ENCODE results near the gene GBGT1. TPM values are rescaled to one million over a fixed set of nuclear protein-coding genes. Genes with fewer than 3 reads are reported as not detected.
A peak's percentile ranks its signal among the peaks of the same experiment; 100 is the strongest.

The GBGT1 gene
- total RNA-seq, 1 experiment from 2014 or later: 16.5 TPM

- Mint-ChIP-seq H3K27ac (no peak overlapping the region), H3K27me3 (ENCODE audit: low read depth) (peaks cover 40% of the 10 kb centered on the region), H3K4me1 (no peaks in the 10 kb centered on the region), H3K9me3 (no peaks in the 10 kb centered on the region), H3K36me3 (no peaks in the 10 kb centered on the region), H3K4me3 (no peak overlapping the region)
- CTCF ChIA-PET: interaction anchor here (0.6 to 5.4 kb wide), 48 partner anchors 8 to 298 kb away, joined by 3 to 153 read pairs (median 5); partner anchors contain the start of genes ABO, CACFD1, GBGT1 and GFI1B
- TF ChIP-seq SMAD3 (CRISPR knock-in tag; IDR thresholded peaks at IDR 0.05; ENCODE audit: borderline replicate concordance) (no peak), GTF2I (CRISPR knock-in tag; conservative IDR thresholded peaks at IDR 0.05) (no peak), NR1H2 (CRISPR knock-in tag; IDR thresholded peaks at IDR 0.05) (no peak), NFATC4 (CRISPR knock-in tag; IDR thresholded peaks at IDR 0.05) (no peak), ZBTB43 (CRISPR knock-in tag; IDR thresholded peaks at IDR 0.05) (no peak), RELA (CRISPR knock-in tag; IDR thresholded peaks at IDR 0.05; ENCODE audit: borderline replicate concordance) (no peak), SP1 (CRISPR knock-in tag; conservative IDR thresholded peaks at IDR 0.05) (no peak), ZNF512 (CRISPR knock-in tag; IDR thresholded peaks at IDR 0.05; ENCODE audit: borderline replicate concordance) (no peak), ATF1 (CRISPR knock-in tag; IDR thresholded peaks at IDR 0.05) (no peak), MLX (CRISPR knock-in tag; IDR thresholded peaks at IDR 0.05) (no peak), ZNF317 (CRISPR knock-in tag; IDR thresholded peaks at IDR 0.05; ENCODE audit: borderline replicate concordance, low read depth) (no peak), ZNF423 (CRISPR knock-in tag; IDR thresholded peaks at IDR 0.05) (no peak)
- TF ChIP-seq, protein P1, sequence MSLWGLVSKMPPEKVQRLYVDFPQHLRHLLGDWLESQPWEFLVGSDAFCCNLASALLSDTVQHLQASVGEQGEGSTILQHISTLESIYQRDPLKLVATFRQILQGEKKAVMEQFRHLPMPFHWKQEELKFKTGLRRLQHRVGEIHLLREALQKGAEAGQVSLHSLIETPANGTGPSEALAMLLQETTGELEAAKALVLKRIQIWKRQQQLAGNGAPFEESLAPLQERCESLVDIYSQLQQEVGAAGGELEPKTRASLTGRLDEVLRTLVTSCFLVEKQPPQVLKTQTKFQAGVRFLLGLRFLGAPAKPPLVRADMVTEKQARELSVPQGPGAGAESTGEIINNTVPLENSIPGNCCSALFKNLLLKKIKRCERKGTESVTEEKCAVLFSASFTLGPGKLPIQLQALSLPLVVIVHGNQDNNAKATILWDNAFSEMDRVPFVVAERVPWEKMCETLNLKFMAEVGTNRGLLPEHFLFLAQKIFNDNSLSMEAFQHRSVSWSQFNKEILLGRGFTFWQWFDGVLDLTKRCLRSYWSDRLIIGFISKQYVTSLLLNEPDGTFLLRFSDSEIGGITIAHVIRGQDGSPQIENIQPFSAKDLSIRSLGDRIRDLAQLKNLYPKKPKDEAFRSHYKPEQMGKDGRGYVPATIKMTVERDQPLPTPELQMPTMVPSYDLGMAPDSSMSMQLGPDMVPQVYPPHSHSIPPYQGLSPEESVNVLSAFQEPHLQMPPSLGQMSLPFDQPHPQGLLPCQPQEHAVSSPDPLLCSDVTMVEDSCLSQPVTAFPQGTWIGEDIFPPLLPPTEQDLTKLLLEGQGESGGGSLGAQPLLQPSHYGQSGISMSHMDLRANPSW (CRISPR knock-in tag; conservative IDR thresholded peaks at IDR 0.05; ENCODE audit: low read depth): no peak
- TF ChIP-seq, protein P2, sequence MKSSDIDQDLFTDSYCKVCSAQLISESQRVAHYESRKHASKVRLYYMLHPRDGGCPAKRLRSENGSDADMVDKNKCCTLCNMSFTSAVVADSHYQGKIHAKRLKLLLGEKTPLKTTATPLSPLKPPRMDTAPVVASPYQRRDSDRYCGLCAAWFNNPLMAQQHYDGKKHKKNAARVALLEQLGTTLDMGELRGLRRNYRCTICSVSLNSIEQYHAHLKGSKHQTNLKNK (CRISPR knock-in tag; IDR thresholded peaks at IDR 0.05): no peak
- TF ChIP-seq, protein P3, sequence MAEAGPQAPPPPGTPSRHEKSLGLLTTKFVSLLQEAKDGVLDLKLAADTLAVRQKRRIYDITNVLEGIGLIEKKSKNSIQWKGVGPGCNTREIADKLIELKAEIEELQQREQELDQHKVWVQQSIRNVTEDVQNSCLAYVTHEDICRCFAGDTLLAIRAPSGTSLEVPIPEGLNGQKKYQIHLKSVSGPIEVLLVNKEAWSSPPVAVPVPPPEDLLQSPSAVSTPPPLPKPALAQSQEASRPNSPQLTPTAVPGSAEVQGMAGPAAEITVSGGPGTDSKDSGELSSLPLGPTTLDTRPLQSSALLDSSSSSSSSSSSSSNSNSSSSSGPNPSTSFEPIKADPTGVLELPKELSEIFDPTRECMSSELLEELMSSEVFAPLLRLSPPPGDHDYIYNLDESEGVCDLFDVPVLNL (CRISPR knock-in tag; IDR thresholded peaks at IDR 0.05; ENCODE audit: borderline replicate concordance, low read depth): no peak
- TF ChIP-seq, protein P4, sequence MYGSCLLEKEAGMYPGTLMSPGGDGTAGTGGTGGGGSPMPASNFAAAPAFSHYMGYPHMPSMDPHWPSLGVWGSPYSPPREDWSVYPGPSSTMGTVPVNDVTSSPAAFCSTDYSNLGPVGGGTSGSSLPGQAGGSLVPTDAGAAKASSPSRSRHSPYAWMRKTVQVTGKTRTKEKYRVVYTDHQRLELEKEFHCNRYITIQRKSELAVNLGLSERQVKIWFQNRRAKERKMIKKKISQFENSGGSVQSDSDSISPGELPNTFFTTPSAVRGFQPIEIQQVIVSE (CRISPR knock-in tag; IDR thresholded peaks at IDR 0.05; ENCODE audit: borderline replicate concordance): no peak
- TF ChIP-seq, protein P5, sequence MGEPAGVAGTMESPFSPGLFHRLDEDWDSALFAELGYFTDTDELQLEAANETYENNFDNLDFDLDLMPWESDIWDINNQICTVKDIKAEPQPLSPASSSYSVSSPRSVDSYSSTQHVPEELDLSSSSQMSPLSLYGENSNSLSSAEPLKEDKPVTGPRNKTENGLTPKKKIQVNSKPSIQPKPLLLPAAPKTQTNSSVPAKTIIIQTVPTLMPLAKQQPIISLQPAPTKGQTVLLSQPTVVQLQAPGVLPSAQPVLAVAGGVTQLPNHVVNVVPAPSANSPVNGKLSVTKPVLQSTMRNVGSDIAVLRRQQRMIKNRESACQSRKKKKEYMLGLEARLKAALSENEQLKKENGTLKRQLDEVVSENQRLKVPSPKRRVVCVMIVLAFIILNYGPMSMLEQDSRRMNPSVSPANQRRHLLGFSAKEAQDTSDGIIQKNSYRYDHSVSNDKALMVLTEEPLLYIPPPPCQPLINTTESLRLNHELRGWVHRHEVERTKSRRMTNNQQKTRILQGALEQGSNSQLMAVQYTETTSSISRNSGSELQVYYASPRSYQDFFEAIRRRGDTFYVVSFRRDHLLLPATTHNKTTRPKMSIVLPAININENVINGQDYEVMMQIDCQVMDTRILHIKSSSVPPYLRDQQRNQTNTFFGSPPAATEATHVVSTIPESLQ (CRISPR knock-in tag; IDR thresholded peaks at IDR 0.05): no peak
- TF ChIP-seq, protein P6, sequence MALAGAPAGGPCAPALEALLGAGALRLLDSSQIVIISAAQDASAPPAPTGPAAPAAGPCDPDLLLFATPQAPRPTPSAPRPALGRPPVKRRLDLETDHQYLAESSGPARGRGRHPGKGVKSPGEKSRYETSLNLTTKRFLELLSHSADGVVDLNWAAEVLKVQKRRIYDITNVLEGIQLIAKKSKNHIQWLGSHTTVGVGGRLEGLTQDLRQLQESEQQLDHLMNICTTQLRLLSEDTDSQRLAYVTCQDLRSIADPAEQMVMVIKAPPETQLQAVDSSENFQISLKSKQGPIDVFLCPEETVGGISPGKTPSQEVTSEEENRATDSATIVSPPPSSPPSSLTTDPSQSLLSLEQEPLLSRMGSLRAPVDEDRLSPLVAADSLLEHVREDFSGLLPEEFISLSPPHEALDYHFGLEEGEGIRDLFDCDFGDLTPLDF (CRISPR knock-in tag; IDR thresholded peaks at IDR 0.05): no peak
- ATAC-seq: peak; percentile 88
- DNase-seq (ENCODE audit: low spot score): peak; percentile 75
- POLR2A ChIA-PET: interaction anchor here (0.7 to 0.9 kb wide), 2 partner anchors 51 to 158 kb away, joined by 4 to 6 read pairs; no protein-coding TSS in a partner anchor
Measured at GRCh38 chr9:133188006-133188842, 24.5 kb upstream of the GBGT1 start.

Measured in WTC11 (cell line).